Measurements from ENCODE around the gene KIF26A. TPM values are rescaled to one million over a fixed set of nuclear protein-coding genes. Genes with fewer than 3 reads are reported as not detected.

KIF26A gene
- total RNA-seq, 3 donors from 2014 or later, result 1.4 to 4.6 (median 2.2) TPM

DNA sequence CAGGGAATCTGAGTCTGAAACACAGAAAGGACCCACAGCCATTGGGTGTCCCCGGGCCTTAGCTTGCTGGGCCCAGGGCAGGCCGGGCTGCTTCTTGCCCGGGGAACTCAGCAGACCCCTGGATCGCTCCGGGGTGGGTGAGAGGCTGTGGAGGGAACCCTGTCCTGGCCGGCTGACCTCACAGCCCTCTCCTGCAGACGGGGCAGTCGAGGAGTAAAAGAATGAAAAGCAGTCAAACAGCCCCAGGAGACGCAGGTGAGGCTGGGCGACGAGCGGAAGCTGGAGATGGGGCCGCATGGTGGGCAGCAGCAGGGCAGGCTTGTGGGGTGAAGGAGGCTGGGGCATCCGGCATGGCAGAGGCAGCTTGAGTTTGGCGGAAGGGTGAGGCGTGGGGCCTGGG lies 57.0 kb downstream of the KIF26A start:
- TF ChIP-seq POLR2A (IDR thresholded peaks at IDR 0.05), result no peak
- no peak for TF ChIP-seq CTCF (IDR thresholded peaks at IDR 0.05)
- no peak for TF ChIP-seq POLR2AphosphoS5 (IDR thresholded peaks at IDR 0.05)
- no peaks in the 10 kb centered on the region for H3K9me3 ChIP-seq
- no peak for DNase-seq (ENCODE audit: low spot score in 2 of 2)
- intact Hi-C loops (cut with DNase I; ENCODE audit: low total_unique reads), result no loop called here
- no peaks in the 10 kb centered on the region for H3K4me1 ChIP-seq
- H3K27ac ChIP-seq, result no peak overlapping the region
- H3K27me3 ChIP-seq, result peaks cover 0 to 61% of the 10 kb centered on the region in 2 donors
- no peak overlapping the region for H3K4me3 ChIP-seq
- no peaks in the 10 kb centered on the region for H3K36me3 ChIP-seq

- Histone ChIP-seq H3K4me3 (no peak overlapping the region), H3K36me3 (no peaks in the 10 kb centered on the region), H3K4me1 (no peaks in the 10 kb centered on the region), H3K9me3 (no peaks in the 10 kb centered on the region), H3K27ac (no peak overlapping the region), H3K27me3 (peaks cover 0 to 58% of the 10 kb centered on the region in 2 donors)
- intact Hi-C loops (cut with DNase I; ENCODE audit: low total_unique reads), result no loop called here
- DNase-seq (ENCODE audit: low spot score in 2 of 2), result no peak
- TF ChIP-seq POLR2A (IDR thresholded peaks at IDR 0.05) (no peak), CTCF (IDR thresholded peaks at IDR 0.05) (no peak), POLR2AphosphoS5 (IDR thresholded peaks at IDR 0.05) (no peak)
These were observed 57.5 kb downstream of the KIF26A start for GRCh38 chr14:104195878-104196277.

DNA sequence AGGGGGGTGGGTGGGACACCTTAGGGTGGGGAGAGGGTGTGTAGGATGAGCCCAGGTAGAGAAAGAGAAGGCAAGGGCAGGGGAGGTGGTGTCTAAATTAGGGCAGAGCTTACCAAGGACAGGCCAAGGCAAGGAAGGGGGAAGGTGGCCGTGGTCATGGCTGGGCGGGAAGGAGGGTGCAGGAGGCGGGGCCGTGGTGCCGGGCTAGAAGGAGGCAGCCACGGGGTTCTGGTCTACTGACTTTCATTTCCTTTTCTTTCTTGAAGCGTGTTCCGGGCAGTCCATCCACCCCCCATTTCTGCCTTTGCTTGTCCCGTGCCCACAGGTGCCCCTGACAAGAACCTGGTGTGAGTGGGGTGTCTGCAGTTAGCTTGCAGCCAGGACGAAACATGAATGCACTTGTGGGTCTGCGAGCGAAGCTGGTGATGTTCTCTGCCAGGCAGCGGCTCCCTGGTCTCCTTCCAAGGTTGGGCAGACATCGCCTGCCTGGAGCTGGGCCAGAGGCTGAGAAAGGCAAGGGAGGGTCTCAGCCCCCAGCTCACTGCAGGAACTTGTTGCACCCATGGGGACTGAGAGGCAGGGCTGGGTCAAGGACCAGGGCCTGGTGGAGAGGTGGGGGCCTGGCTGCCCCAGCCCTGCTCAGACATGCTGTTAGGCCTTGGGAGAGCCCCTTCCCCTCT lies 58.2 kb downstream of the KIF26A start:
- Histone ChIP-seq H3K9me3 (no peaks in the 10 kb centered on the region), H3K27me3 (peaks cover 0 to 60% of the 10 kb centered on the region in 2 donors), H3K4me3 (no peak overlapping the region), H3K27ac (no peak overlapping the region), H3K4me1 (no peaks in the 10 kb centered on the region), H3K36me3 (no peaks in the 10 kb centered on the region)
- TF ChIP-seq POLR2A (IDR thresholded peaks at IDR 0.05), result no peak
- TF ChIP-seq CTCF (IDR thresholded peaks at IDR 0.05), result no peak
- TF ChIP-seq POLR2AphosphoS5 (IDR thresholded peaks at IDR 0.05), result no peak
- no peak for DNase-seq (ENCODE audit: low spot score in 2 of 2)
- intact Hi-C loops (cut with DNase I; ENCODE audit: low total_unique reads), result no loop called here

GRCh38 chr14:104197449-104198247 lies 59.3 kb downstream of the KIF26A start:
- DNase-seq (ENCODE audit: low spot score in 2 of 2), result no peak
- no peak overlapping the region for H3K27ac ChIP-seq
- no peak overlapping the region for H3K4me3 ChIP-seq
- H3K36me3 ChIP-seq, result no peaks in the 10 kb centered on the region
- intact Hi-C loops (cut with DNase I; ENCODE audit: low total_unique reads), result no loop called here
- H3K9me3 ChIP-seq, result no peaks in the 10 kb centered on the region
- no peak for TF ChIP-seq POLR2AphosphoS5 (IDR thresholded peaks at IDR 0.05)
- TF ChIP-seq CTCF (IDR thresholded peaks at IDR 0.05), result no peak
- TF ChIP-seq POLR2A (IDR thresholded peaks at IDR 0.05), result no peak
- H3K4me1 ChIP-seq, result peaks cover 0 to 4% of the 10 kb centered on the region in 2 donors
- peaks cover 0 to 62% of the 10 kb centered on the region in 2 donors for H3K27me3 ChIP-seq

- TF ChIP-seq POLR2A (IDR thresholded peaks at IDR 0.05), result no peak
- TF ChIP-seq POLR2AphosphoS5 (IDR thresholded peaks at IDR 0.05), result no peak
- TF ChIP-seq CTCF (IDR thresholded peaks at IDR 0.05), result no peak
These were observed 61.0 kb downstream of the KIF26A start for GRCh38 chr14:104199266-104199895.

More at GRCh38 chr14:104199266-104199895, 61.0 kb downstream of the KIF26A start:
- no peak for DNase-seq (ENCODE audit: low spot score in 2 of 2)
- H3K27me3 ChIP-seq, result peaks cover 0 to 53% of the 10 kb centered on the region in 2 donors
- no peaks in the 10 kb centered on the region for H3K36me3 ChIP-seq
- peaks cover 0 to 4% of the 10 kb centered on the region in 2 donors for H3K4me1 ChIP-seq
- intact Hi-C loops (cut with DNase I; ENCODE audit: low total_unique reads), result no loop called here
- H3K27ac ChIP-seq, result no peak overlapping the region
- no peak overlapping the region for H3K4me3 ChIP-seq
- H3K9me3 ChIP-seq, result no peaks in the 10 kb centered on the region

Data from breast epithelium (tissue), 4 donors.